Lower leg skin (tissue), 4 donors: ENCODE data around the gene KAT6B. TPM values are rescaled to one million over a fixed set of nuclear protein-coding genes. Genes with fewer than 3 reads are reported as not detected.
"Not testable (repeated sequence)": the region's sequence is repeated elsewhere in the genome, so short reads cannot be mapped to it uniquely, and the experiment has no call there.

ENCODE experiments used
- DNase-seq, 2 donors: peaks; one replicate each; pipeline ENCODE4 v3.0.0-alpha.2; 2019; ENCODE audit warnings: low spot score in 2 of 2
- H3K4me3 ChIP-seq: fragments of 200-600 bp; sonication (generic); 2 replicates; pipeline ENCODE4 v1.5.1; 2017; ENCODE audit warnings: mild to moderate bottlenecking, low read depth; ENCODE audit not compliant: poor library complexity, severe bottlenecking
- POLR2A ChIP-seq, 2 donors: fragments of 450-650 bp; IDR thresholded peaks; one replicate each; pipeline ENCODE4 v1.6.1; 2016 to 2017; ENCODE audit warnings: antibody characterized with exemption in 2 of 2, mild to moderate bottlenecking in 1 of 2, moderate library complexity in 1 of 2
- WGBS, 2 donors: methylation state at CpG; one replicate each; pipeline ENCODE4 v1.1.5; 2018; 5-methylcytosine and 5-hydroxymethylcytosine counted together
- intact Hi-C: fragments of 100-400 bp; cut with DNase I; formaldehyde crosslinking; loops from one replicate; pipeline ENCODE4 v1.15.0; 2023; ENCODE audit warnings: low total_unique reads
- total RNA-seq, 4 donors: library from RNA; depleted of rRNA; stranded (reverse); fragments of >200 nt; gene quantifications; one replicate each; pipeline ENCODE4 v1.1.0, GENCODE V29; 2016
- TF ChIP-seq, protein P1 (sequence below), 3 donors: fragments of 450-650 bp; IDR thresholded peaks; one replicate each; pipeline ENCODE4 v1.5.1; 2016; ENCODE audit warnings: antibody characterized with exemption in 3 of 3, mild to moderate bottlenecking in 3 of 3, moderate library complexity in 2 of 3

KAT6B gene
- total RNA-seq, 4 donors from 2014 or later, result 17.2 to 40.1 (median 34.5) TPM

GRCh38 chr10:75048669-75049098, 222.3 kb downstream of the KAT6B start:
- WGBS, 2 donors, result 86 to 87% methylated on average over 9 of the region's 9 CpGs
- peak in 1 of 2 donors; percentile 42 for DNase-seq
- no peak overlapping the region for H3K4me3 ChIP-seq
- TF ChIP-seq, protein P1, sequence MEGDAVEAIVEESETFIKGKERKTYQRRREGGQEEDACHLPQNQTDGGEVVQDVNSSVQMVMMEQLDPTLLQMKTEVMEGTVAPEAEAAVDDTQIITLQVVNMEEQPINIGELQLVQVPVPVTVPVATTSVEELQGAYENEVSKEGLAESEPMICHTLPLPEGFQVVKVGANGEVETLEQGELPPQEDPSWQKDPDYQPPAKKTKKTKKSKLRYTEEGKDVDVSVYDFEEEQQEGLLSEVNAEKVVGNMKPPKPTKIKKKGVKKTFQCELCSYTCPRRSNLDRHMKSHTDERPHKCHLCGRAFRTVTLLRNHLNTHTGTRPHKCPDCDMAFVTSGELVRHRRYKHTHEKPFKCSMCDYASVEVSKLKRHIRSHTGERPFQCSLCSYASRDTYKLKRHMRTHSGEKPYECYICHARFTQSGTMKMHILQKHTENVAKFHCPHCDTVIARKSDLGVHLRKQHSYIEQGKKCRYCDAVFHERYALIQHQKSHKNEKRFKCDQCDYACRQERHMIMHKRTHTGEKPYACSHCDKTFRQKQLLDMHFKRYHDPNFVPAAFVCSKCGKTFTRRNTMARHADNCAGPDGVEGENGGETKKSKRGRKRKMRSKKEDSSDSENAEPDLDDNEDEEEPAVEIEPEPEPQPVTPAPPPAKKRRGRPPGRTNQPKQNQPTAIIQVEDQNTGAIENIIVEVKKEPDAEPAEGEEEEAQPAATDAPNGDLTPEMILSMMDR (IDR thresholded peaks at IDR 0.05), result no peak
- no peak for TF ChIP-seq POLR2A (IDR thresholded peaks at IDR 0.05)
- intact Hi-C loops, result no loop called here

DNA sequence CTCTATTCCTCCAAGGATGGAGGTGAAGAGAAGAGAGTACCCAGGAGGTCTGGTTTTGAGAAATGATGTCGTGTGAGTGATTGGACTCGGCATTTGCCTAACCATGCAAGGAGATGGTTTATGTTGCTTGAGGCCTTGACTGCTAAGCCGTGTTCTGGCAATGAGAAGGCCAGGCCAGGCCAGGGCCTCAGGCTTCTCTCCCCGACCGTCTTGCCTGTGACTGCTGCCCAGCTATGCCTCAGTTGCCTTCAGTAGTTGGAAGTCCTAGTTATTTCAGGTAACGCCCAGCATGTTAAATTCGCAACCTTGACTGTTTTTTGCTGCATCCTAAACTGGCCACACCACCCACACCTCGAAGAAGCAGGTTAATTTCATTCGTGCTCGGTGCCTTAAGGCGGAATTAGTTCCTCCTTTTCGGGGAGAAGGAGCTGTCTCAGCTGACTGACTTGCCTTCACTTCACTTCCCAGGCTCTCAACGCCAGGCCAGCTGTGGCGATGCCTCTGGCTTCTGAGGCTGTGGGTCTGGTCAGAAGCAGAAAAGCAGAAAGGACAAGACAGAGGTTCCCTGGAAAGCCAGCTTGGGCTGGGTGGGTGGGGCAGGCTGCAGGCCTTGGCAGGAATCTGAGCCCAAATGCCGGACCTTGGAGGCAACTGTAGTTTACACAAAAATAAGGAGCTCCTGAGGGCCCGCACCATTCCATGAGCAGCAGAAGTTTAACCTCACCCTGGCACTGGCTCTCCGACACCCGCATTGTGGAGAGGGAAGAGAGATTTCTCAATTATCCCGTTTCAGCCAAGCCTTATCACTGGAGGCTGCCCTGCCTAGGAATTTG, 223.1 kb downstream of the KAT6B start:
- TF ChIP-seq POLR2A (IDR thresholded peaks at IDR 0.05), result no peak
- TF ChIP-seq, protein P1 (IDR thresholded peaks at IDR 0.05), result no peak
- 71 to 75% methylated on average over 19 of the region's 19 CpGs for WGBS, 2 donors
- peak in 1 of 2 donors; percentile 79 for DNase-seq
- intact Hi-C loops, result no loop called here
- H3K4me3 ChIP-seq, result no peak overlapping the region

- 90% methylated on average over 14 of the region's 14 CpGs for WGBS, 2 donors
- TF ChIP-seq, protein P1 (IDR thresholded peaks at IDR 0.05), result no peak
- no peak for TF ChIP-seq POLR2A (IDR thresholded peaks at IDR 0.05)
Measured at GRCh38 chr10:75050149-75050919, 223.9 kb downstream of the KAT6B start.

DNA sequence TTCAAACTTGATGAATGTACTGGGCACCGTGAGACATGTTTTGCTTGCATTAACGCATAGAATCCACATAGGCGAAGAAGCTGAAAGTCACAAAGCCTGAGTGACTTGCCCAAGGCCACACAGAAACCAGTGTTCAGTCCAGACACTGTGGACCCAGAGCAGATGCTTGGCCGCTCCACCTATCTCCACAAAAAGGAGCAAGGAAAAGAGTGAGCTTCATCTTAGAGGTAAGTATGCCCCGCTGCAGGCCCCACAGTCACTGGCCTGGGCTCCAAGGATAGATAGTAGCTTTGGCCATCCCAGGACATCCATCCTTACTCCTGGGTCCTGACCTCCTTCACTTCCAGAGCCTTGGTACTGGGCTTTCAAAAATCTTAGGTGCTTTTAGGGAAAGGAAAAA, 224.9 kb downstream of the KAT6B start:
- WGBS, 2 donors, result 95 to 98% methylated on average over 5 of the region's 5 CpGs
- TF ChIP-seq, protein P1 (IDR thresholded peaks at IDR 0.05), result no peak
- TF ChIP-seq POLR2A (IDR thresholded peaks at IDR 0.05), result no peak
- no peak overlapping the region for H3K4me3 ChIP-seq
- intact Hi-C loops, result no loop called here
- peak in 1 of 2 donors; percentile 67 for DNase-seq

More at GRCh38 chr10:75050149-75050919, 223.9 kb downstream of the KAT6B start:
- DNase-seq, result peak in 1 of 2 donors; percentile 68
- H3K4me3 ChIP-seq, result no peak overlapping the region
- intact Hi-C loops, result no loop called here

DNA sequence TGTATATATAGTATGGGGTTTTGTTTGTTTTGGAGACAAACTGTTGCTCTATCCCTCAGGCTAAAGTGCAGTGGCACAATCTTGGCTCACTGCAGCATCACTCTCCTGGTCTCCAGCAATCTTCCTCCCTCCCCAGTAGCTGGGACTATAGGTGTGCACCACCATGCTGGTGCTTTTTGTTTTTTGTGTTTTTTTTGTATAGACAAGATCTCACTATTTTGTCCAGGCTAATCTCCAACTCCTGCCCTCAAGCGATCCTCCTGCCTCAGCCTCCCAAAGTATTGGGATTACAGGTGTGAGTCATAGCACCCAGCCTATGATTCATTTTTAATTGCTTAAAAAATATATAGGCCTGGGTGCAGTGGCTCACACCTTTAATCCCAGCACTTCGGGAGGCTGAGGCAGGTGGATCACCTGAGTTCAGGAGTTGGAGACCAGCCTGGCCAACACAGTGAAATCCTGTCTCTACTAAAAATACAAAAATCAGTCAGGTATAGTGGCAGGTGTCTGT, 229.6 kb downstream of the KAT6B start:
- 66 to 70% methylated on average over 2 of the region's 2 CpGs for WGBS, 2 donors
- H3K4me3 ChIP-seq, DNase-seq, intact Hi-C loops: not testable (repeated sequence)

DNA sequence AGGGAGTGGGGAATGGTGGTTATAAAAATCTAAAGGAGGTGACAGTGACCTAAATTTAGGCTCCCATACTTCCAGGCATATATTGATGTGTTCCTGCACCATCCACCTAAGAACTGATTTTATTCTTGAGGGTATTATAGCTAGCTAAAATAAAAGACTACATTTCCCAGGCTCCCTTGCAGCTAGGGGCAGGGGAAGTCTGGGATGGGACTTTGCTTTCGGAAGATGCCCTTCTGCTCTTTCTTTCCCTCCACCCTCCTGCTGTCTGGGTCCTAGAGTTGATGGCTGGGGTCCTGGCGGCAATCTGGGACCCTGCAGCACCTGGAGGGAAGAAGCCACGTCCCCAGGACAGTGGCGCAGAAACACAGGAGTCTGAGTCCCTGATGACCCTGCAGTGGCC, 231.3 kb downstream of the KAT6B start:
- no peak for DNase-seq
- WGBS, 2 donors, result 71 to 79% methylated on average over 4 of the region's 4 CpGs
- intact Hi-C loops, result no loop called here
- TF ChIP-seq, protein P1 (IDR thresholded peaks at IDR 0.05), result no peak
- no peak for TF ChIP-seq POLR2A (IDR thresholded peaks at IDR 0.05)
- no peak overlapping the region for H3K4me3 ChIP-seq
